PFSK-1 (cell line): ENCODE measurements around the gene CCDC88C.

Experiments used
- POLR2AphosphoS5 ChIP-seq: IDR thresholded peaks from 2 replicates; pipeline ENCODE4 v1.6.1; 2012; ENCODE audit warnings: low read depth, mild to moderate bottlenecking, control low read depth, low read length, moderate library complexity
- SIN3A ChIP-seq: IDR thresholded peaks from 2 replicates; pipeline ENCODE4 v1.6.1; 2012; ENCODE audit warnings: mild to moderate bottlenecking, low read length, moderate library complexity, borderline replicate concordance; ENCODE audit not compliant: insufficient read depth
- TF ChIP-seq, protein P1 (sequence below), 2 experiments: IDR thresholded peaks; 2 replicates each; pipeline versions ENCODE4 v1.6.1 to v1.8.0; 2011 to 2012; ENCODE audit warnings: low read depth in 2 of 2, low read length in 2 of 2, control low read depth in 1 of 2, inconsistent platforms in 1 of 2, mild to moderate bottlenecking in 1 of 2, moderate library complexity in 1 of 2; ENCODE audit not compliant: insufficient read depth in 1 of 2

DNA sequence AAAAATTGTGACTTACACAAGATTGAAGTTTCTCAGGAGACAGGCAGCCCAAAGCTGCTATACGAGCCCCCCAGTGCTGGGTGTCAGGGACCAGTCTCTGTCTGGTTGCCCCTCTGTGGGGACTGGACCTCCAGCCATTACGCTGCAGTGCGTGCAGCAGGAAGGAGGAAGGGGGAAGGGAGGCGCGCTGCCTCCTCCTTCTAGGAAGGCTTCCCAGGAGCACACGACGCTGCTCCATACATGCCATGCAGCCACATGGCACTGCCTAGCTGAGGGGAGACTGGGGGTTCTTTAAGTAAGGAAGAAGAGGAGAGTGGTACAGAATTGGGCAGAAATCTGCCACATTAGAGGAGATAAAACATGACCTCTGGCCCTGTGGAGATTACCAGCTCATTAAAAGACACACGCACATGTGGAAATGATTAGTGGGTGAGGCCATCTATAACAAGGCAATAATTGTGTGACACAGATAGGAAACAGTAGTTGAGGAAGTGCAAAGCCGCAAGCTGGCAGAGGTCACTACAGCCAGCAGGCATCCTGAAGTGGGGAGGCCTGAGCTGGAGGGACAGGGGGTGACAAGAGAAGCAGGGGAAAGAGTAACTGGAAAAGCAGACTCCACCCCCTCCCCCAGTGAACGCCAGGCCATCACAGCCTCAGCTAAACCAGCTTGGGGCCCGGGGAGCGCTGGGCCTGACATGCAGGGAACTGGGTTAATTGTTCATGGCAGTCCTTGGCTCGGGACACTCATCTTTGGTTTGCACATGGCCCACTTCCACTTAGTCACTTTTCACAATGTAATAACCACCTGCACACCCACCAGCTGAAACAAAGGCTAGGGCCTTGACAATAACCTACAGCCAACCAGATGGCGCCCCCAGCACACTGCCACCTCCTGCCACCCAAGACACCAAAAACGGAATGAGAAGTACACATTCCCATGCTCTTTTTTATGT is 39.6 kb downstream of the CCDC88C start:
- TF ChIP-seq POLR2AphosphoS5 (no peak), SIN3A (no peak)
- TF ChIP-seq, protein P1, sequence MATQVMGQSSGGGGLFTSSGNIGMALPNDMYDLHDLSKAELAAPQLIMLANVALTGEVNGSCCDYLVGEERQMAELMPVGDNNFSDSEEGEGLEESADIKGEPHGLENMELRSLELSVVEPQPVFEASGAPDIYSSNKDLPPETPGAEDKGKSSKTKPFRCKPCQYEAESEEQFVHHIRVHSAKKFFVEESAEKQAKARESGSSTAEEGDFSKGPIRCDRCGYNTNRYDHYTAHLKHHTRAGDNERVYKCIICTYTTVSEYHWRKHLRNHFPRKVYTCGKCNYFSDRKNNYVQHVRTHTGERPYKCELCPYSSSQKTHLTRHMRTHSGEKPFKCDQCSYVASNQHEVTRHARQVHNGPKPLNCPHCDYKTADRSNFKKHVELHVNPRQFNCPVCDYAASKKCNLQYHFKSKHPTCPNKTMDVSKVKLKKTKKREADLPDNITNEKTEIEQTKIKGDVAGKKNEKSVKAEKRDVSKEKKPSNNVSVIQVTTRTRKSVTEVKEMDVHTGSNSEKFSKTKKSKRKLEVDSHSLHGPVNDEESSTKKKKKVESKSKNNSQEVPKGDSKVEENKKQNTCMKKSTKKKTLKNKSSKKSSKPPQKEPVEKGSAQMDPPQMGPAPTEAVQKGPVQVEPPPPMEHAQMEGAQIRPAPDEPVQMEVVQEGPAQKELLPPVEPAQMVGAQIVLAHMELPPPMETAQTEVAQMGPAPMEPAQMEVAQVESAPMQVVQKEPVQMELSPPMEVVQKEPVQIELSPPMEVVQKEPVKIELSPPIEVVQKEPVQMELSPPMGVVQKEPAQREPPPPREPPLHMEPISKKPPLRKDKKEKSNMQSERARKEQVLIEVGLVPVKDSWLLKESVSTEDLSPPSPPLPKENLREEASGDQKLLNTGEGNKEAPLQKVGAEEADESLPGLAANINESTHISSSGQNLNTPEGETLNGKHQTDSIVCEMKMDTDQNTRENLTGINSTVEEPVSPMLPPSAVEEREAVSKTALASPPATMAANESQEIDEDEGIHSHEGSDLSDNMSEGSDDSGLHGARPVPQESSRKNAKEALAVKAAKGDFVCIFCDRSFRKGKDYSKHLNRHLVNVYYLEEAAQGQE (IDR thresholded peaks at IDR 0.05; ENCODE audit: insufficient read depth in 1 of 2, low read depth in 2 of 2, low read length in 2 of 2), result no peak
